HG03108 (cell line): ENCODE measurements around the gene GAMT.
A peak's percentile ranks its signal among the peaks of the same experiment; 100 is the strongest.
"Not testable (repeated sequence)": the region's sequence is repeated elsewhere in the genome, so short reads cannot be mapped to it uniquely, and the experiment has no call there.

Experiments
- ATAC-seq: cut with Tn5 transposase; IDR thresholded peaks from one replicate; pipeline ENCODE4 v1.9.1; 2021; ENCODE audit warnings: moderate library complexity; ENCODE audit not compliant: unreplicated experiment

GAMT gene

DNA sequence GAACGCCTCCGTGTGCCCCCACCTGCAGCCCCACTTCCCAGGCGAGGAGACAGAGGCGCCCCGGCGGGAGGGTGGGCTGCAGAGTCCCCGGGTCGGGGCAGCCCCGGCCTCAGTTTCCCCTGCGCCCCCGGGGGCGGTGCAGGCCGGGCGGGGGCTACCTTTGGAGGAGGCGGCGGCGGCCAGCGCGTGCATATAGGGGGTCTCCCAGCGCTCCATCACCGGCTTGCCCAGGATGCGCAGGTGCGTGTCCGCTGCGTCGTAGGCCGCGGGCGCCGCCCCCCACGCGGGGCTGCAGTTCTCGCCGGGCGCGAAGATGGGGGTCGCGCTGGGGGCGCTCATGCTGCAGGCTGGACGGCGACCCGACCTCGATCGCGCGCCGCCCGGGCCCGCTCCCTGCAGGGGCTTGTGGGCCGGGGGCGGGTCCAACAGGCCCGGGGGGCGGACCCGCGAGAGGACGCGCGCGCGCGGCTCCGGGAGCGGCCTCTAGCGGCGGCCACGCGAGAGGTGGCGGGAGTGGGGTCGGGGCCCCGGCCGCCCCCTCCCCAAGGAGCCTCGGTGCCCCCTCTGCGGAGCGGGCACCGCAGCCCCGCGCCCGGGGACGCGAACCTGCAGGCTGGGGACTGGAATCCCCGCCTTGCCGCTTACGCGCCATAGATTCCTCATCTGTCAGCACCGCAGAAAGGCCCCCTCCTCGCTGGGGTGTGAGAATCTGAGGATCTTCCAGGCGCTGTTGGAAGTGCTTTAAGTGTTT is at the start of gene GAMT:
Gene GAMT, minus strand, starts transcription at position 405 of the 751 bp plus-strand sequence. Its CDS starts 66 bp downstream, at position 339.
- no peak for ATAC-seq

DNA sequence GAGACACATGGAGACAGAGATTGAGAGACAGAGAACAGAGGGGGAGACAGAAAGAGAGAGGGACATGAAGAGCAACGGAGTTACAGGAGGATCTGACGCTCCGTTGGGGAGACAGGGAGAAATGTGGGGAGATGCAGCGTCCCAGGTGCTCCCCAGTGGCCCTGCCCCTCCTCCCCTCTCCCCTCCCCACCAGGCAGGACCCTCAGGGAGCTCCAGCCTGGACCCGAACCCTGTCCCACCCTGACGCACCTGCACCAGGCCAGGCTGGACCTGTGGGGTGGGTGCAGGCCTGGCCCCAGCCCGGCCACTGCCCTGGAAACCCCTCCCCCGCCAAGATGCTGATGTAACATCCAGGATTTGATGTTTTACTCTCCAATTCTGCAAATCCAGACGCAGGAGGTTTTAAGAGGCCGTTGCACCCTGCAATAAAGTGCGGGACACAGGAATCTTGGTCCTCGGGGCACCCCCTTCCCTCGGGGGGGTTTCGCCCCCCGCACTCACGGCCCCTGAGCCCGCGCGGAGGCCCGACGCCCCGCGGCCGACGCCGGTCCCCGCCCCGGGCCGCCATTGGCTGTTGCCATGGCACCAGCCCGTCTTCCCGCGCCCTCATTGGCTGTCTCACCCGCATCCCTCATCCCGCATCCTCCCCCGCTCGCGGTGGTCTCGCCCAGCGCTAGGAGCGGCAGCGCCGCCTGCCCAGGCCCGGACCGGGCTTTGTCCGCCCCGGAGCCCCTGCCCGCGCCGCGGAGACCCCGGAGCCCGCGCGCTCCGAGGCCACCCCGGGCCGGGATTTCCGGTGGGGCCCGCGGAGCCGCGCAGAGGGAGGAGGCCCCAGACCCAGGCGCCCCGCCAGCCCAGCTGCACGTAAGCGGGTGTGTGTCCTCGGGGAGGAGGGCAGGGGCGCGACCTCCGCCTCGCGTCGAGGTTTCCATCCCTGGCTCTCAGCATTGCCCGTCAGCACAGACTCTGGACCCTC is 48.4 kb upstream of the GAMT start, which contains the start of gene APC2:
Gene APC2, plus strand, starts transcription at position 655 of the 976 bp plus-strand sequence. CDS start 2,881 bp downstream, outside the sequence.
- ATAC-seq, result no peak

DNA sequence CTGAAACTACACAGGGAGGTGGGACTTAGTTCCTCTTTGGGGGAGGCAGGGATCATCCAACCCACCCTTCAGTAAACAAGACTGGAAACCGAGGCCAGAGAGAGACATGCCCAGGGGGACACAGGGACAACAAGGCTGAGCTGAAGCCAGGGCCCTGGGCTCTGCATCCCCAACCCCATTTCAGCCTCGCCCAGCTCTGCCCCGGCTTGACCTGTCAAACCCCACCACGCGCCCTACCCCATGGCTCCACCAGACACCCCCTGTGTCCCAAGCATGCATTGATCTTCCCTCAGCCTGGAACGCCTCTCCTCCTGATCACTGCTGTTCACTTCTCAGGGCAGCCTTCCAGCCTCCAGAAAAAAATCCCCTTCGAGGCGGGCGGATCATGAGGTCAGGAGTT is 46.6 kb upstream of the GAMT start:
- ATAC-seq, result no peak

DNA sequence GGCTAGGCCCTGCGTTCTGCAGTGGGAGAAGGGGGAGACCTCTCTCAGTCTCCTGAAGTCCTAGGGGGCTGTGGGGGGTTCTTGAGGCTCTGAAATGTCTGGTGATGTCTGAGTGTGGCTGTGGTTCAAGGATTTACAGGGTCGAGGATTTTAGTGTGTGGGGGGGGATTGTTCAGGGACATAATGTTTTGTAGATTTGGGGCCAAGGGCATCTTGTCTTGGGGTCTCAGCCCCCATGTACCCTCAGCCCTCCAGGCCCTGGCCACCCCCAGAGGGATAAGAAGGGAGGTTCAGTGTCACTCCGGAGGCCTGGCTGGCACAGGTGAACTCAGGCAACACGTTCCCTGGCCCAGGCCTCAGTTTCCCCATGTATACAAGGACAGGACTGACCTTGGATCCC is 46.2 kb upstream of the GAMT start:
- ATAC-seq, result no peak

DNA sequence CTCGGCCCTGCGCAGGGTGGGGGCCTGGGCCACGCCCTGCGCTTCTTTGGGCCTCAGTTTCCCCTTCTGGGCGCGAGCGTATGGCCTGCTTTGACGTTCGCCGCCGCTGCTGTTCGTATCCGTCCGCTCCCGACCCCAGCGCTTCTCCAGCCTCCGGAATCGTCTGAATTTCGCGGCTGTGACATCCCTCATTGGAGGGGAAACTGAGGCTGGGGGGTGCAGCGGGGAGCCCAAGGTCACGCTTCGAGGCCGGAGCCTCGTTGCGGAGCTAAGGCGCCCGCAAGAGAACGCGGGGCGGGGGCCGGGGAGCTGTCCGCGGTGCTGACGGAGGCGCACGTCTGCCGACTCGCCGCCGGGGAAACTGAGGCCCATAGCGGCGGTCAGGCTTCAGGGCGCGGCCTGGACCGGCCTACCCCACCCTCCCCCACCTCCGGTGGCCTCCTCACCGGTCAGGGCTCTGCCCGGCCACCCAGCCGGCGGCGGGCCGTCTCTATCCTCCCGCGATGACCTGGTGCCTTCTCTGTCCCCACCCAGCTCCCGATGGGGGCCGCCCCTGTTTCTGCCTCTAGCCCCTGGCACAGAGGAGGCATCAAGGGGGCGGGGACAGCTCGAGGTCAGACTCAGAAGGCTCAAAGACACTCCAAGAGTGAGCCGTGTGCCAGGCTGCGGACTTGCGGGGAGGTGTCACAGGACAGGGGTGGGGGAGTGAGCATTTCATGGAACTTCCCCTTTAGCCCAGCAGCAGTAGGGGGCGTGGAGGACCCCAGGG is 45.6 kb upstream of the GAMT start:
- ATAC-seq, result no peak

DNA sequence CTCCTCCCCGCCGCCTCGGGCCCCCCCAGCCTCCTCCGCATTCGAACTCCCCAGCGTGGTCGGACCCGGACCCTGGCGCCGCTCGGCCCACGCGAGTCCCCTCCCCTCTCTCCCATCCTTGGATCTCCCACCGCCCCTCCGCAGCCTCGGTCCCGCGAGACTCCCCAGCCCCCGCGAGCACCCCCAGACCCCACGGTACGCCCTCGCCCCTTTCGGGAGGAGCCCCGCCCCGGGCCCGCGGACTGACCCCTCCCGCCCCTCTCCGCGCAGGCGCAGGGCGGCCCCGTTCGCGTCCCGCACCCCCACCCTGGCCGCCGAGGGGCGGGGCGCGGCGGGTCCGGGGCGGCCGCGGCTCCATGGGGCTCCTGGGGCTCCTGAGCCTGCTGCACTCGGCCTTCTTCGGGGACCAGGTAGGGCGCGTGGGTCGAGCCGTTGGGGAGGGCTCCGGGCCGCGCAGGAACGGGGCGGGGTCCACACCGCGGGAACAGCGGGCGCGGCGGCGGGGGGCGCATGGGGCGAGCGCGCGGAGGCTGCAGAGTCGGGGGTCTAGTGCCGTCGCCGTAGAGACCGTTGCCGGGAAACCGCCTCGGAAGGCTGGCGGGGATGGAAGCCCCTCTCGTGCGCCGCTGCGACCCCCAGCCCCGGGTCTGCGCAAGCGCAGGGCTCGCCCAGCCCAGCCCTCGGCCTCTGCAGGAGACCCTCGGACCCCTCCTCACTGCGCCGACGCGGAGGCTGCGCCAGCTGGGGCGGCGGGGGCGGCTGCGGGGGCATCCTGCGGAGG is 44.8 kb upstream of the GAMT start:
- no peak for ATAC-seq

DNA sequence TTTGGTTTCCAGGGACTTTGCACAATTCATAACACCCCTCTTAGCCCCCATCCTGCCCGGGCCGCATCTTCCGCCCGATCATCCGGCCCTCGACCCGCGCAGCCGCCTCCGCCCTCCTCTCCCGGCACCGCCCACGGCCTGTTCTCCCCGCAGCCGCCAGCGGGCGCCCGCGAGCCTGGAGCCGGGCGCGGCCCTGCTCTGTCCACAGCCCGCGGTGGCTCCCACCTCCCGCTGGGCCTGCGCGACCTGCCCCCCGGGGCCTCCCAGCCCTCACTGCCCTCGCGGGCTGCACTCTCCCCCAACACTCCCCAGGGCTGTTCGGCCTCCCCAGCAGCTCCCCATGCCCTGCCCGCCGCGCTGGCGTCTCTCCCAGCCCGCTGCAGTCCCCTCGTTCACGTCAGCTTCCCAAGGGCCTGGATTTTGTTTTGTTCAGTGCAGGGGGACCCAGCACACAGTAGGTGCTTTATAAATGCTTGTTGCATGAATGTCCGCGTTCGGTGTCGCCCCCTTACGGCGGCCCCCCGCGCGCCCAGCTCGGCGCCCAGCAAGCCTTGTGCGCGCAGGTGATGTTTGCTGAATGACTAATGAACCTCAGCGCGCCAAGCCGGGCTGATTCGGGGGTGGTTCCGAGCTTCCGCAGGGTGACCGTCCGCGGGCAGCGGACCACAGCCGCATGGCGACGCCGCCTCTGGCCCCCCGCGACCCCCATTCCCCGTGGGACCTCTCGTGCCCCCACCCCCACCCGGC is 44.0 kb upstream of the GAMT start:
- peak; percentile 76 for ATAC-seq

DNA sequence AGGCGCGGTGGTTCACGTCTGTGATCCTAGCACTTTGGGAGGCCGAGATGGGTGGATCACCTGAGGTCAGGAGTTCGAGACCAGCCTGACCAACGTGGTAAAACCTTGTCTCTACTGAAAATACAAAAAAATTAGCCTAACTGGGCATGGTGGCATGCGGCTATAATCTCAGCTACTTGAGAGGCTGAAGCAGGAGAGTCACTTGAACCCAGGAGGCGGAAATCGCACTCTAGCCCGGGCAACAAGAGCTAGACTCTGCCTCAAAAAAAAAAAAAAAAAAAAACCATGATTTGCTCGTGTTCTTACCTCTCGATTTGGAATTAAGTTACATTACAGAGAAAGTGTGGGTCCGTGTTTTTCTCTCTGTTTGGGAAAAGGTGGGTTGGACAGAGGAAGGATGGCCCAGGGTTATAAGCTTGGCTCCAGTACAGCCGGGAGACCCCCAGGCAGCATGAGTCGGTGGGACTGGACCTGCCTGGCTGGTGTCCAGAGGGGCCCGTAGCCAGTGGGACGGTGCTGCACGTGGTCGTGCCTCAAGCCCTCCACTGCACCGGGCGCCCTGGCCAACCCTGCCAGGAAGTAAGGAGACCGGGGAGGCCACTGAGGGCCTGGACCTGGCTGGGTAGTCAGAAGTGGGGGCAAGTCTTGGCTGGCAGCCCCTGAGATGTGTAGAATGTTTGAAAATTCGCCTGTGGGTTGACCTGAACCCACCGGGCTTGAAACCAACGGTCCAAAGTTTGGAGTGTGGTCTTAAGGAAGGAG is 40.5 kb upstream of the GAMT start:
- no peak for ATAC-seq

DNA sequence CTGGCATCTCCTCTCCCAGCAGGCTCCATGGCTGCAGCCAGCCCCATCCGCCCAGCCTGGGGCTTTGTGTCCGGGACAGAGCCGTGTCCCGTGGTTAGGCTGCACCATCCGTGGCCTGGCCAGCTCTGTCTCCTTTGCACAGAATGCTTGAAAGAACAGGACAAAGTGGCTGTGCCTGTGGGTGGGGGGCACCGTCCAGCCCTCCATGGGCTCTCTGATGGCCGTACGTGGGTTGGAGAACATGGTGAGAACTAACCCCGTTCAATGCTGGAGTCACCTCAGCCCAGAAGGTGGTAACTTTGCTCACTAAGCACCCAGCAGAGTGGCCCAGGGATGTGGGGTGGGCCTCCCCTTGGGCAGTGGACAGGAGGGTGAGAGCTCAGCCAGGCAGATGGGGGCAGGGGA is 39.7 kb upstream of the GAMT start:
- ATAC-seq, result no peak

DNA sequence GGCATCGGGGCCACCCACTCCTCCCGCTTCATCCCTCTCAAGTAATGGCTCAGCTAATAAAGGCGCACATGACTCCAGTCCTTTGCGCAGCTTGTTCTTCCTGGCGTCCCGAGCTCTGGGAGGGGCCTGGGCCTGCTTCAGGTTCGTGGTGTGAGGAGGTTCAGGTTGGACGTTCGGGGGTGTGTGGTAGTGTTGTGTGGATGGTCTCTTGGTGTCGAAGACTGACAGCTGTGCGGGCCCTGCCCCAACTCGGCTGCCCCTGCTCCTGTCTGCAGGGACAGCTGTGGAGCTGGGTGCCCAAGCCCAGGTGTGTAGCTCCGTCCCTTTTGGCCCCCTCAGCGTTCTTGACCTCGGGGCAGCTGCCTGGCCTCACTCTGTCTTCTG is 39.1 kb upstream of the GAMT start:
- ATAC-seq, result no peak

DNA sequence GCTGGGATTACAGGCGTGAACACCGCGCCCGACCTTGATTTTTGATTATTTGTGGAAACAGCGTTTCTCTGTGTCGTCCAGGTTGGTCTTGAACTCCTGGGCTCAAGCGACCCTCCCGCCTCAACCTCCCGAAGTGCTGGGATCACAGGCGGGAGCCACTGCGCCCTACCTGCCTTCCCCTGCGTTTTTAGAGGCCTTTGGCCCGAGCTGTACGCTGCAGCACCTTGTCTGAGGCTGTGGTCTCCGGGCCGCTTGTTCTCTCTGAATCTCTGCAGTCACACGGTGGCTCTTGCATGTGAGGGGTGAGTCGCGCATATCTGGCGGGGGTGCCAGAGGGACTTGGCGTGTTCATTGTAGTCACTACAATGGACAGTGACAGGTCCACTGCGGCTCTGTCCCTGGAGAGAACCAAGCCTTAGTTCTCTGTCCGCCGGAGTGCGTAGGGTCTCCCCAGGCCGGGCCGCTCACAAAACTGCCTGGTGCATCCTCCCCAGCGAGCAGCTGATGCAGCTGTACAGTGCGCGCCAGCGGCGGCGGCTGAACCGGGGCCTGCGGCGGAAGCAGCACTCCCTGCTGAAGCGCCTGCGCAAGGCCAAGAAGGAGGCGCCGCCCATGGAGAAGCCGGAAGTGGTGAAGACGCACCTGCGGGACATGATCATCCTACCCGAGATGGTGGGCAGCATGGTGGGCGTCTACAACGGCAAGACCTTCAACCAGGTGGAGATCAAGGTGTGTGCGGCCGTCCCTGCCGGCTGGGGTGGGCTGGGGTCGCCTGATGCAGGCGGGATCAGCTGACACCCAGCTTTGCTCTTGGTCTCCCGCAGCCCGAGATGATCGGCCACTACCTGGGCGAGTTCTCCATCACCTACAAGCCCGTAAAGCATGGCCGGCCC is 38.4 kb upstream of the GAMT start:
- not testable (repeated sequence) for ATAC-seq

DNA sequence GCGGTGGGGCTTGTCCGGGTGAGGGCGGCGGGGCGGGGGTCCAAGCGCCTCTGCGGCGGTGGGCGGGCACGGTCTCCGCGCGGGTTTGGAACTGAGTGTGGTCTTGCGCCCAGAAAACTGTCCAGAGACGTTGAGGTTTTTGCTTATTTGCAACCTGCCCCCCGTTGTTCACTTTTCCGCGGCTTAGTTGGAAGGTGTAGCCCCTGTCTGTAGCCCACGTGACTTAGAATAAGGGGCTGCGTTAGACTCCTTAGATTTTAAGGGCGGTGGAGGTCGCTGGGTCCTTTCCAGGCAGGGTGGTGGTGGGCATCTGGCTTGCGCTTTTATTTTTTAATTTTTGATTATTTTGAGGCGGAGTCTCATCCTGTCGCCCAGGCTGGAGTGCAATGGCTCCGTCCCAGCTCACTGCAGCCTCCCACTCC is 37.6 kb upstream of the GAMT start:
- ATAC-seq, result no peak

DNA sequence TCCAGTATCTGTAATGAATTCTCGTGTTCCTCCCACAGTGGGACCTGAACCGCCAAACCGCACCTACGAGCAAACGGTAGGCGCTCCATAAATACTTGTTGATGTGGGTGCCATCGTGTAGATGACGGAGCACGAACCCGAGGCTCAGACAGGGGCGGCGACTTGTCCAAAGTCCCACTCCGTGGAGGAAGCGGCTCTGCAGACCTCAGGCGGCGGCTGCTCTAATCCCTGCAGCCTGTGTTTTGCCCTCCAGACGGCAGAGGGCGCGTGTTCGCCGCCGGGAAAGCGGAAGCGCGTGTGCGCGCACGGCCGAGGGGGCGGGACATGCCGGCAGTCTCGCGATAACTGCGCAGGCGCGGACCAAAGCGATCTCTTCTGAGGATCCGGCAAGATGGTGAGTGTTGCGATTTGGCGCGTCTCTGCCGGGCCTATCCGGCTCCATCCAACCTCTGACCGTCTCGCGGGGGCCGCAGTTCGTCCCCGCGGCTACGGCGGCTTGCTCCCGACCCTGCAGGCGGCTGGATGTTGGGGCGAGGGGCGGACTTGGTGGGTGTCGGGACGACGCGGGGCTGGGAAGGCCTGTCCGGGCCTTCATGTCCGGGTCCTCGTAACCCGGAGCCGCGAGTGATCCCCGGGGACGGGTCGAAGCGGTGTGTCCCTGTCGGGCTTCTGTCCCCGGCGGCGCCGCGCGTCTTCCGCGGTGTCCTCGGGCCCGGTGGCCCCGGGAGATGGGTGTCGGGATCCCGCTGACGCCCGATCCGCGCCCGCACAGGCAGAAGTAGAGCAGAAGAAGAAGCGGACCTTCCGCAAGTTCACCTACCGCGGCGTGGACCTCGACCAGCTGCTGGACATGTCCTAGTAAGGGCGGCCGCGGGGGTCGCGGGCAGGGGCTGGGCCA is 36.9 kb upstream of the GAMT start, which contains the start of gene RPS15:
Gene RPS15, plus strand, starts transcription at position 362 of the 898 bp plus-strand sequence. Its CDS starts 30 bp downstream, at position 392.
- ATAC-seq, result peak; percentile 79

DNA sequence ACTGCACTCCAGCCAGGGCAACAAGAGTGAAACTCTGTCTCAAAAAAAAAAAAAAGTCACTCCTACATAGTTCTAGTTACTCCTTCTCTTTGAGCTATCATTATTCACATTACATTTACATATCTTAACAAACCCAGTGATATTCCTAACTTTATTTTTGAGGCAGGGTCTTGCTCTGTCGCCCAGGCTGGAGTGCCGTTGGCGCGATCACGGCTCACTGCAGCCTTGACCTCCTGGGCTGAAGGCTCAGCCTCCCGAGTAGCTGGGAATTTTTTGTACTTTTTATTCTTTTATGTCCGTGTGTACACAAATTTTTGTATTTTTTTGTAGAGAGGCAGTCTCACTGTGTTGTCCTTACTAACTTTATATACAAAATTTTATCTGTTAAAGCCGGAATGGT is 36.3 kb upstream of the GAMT start:
- ATAC-seq, result no peak

DNA sequence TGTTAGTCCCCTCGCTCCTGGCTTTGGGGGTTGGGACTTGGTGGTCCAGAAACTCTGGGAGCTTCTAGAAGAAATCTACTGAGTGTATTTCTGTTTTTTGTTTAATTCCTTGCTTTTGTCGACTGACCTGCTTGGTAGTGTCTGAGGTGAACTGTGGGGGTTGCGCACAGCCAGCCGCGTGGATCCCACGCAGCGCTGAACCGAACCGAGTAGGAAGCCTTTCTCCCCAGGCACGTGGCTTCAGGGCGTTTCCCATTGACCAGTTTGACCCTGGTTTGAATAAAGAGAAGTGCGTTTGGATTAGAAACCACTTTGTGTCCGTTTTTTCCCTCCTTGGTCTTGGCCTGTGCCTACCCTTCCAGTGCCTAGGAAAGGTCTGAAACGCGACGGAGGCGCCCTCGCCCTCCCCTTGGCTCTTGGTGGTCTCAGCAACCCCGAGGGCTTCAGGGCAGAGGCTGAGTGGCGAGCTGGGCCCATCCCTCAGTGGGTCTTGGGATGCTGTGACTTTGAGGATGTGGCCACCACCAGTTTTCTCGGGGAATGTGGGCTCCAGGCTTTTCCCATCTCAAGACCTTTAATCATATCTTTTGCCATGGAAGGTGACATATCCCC is 34.1 kb upstream of the GAMT start:
- no peak for ATAC-seq

DNA sequence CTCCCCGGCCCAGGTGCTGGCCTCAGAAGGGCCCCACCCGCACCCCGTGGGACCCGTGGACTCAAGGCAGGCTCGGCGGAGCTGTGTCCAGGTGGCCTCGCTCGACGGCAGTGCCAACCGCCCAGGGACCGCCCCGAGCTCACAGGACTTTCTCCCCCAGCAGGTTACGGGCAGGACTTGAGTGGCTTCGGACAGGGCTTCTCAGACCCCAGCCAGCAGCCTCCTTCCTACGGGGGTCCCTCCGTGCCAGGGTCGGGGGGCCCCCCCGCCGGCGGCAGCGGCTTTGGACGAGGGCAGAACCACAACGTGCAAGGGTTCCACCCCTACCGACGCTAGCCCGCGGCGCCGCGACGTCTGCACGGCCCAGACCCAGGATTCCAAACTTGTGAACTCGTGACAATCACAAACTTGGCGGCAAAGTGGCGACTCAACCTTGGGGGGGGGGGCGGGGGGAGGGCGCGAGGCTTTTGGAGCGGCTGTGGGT is 33.3 kb upstream of the GAMT start:
- ATAC-seq, result no peak
